ENCODE measurements around the gene NAA25.
"Not testable (repeated sequence)": the region's sequence is repeated elsewhere in the genome, so short reads cannot be mapped to it uniquely, and the experiment has no call there.

NAA25 gene

GRCh38 chr12:112007945-112008344, 100.6 kb downstream of the NAA25 start:
- no peak for DNase-seq

DNA sequence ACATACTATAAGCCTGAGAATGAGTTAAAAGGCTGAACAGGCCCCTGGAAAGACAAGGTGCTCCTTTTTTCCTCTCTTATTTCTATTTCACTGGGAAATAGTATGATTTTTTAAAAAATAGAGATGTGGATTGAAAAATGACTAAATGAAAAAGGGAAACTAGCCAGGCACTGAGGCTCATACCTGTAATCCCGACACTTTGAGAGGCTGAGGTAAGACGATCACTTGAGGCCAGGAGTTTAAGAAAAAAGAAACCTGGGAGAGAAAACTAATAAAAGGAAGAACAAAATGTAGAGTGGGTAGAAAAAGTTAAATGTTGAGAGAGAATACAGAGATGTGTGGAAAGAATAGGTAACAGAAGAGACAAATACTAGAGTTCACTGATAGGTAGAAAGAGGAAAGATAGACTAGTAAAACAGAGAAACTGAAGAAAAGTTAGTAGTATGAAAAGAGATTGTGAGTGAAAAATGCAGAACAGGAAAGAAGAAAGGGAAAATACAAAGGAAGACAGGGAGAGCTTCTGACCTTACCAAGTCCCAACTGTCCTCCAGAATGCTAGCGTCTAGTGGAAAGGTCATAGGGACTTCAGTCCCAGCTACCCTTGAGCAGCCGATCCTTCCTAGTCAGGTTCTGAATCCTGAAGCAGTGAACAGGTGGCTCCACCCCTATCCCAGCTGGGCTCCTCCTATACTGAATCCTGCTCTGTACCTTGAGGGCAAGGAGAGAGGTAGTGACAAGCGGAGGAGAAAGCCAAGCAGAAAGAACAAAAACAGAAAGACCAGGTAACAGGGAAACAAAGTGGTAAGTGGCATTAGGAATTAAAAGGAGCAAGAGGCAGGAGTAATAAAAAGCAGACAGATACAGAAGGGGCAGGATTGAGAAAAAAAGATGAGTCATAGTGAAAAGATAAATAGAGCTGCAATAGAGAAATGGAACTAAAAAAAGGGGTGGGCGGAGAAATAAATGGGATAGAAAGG, 102.9 kb downstream of the NAA25 start:
- no peak for DNase-seq

GRCh38 chr12:112004041-112004440, 104.5 kb downstream of the NAA25 start:
- DNase-seq = no peak

DNA sequence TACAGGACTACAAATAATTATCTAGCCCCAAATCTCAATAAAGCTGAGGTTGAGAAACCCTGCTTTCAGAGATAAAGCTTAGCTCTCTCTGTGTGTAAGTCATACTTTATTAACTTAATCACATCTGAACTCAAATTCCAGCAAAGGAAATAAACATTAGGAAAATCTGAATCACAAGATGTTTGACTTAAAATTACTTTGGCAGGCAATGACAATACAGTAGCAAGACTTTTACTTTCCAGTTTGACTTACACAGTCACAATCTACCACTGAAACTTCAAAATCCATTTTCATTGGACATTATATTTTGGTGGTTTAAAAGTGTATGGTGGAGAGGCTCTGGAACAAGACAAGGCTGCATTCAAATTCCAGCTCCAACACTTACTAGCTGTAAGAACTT, 107.0 kb downstream of the NAA25 start:
- no peak for DNase-seq

GRCh38 chr12:112000820-112001219, 107.8 kb downstream of the NAA25 start:
- DNase-seq = no peak

GRCh38 chr12:111999129-111999528, 109.5 kb downstream of the NAA25 start:
- DNase-seq = not testable (repeated sequence)

DNA sequence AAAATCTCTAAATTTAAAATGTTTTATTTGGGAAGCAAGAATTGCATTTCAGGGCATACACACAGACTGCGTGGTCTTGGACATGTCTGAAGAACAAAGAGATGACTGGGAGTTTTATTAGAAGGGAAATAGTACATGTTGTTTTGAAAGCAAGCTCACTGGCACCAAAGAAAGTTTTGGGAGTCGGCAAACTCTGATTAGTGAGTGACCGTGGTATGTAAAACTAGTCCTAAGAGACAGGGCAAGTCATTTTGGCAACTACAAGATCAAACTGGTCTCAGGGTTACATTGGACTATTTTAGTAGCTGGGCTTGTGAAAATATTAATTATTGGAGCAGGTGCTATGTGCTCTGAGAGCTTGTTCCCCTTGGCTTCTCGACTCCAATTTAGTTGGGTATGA, 110.6 kb downstream of the NAA25 start:
- DNase-seq = no peak

DNA sequence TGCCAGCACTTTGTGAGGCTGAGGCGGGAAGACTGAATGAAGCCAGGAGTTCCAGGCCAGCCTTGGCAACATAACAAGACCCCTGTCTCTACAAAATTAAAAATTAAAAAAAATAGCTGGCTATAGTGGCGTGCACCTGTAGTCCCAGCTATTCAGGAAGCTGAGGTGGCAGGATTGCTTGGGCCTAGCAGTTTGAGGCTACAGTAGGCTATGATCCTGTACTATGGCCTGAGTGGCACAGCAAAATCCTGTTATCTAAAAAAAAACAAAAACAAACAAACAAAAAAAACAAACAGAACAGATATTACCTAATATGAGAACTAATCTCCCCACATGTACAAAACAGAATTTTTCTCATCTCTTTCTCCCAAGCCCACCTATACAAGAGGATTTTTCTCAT, 111.3 kb downstream of the NAA25 start:
- DNase-seq = no peak

DNA sequence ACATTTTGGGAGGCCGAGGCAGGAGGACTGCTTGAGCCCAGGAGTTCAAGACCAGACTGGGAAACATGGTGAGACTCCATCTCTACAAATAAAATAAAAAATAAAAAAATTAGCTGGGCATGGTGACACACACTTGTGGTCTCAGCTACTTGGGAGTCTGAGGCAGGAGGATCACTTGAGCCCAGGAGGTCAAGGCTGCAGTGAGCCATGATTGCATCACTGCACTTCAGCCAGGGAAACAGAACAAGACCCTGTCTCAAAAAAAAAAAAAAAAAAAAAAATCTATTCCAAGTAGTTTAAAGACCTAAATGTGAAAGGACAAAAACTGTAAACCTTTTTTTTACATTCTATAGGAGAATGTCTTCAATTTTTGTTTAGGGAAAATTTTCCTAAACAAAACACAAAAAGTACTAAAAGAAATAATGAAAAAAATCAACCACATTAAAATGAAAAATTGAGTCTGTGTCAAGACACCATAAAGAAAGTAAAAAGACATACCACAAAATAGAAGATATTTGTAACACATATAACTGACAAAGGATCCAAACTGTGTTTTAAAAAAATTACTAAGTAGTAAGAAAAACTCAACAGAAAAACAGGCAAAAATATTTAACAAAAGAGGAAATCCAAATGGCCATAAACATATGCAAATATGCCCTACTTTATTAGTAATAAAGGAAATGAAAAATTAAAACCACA, 112.7 kb downstream of the NAA25 start:
- DNase-seq = no peak

DNA sequence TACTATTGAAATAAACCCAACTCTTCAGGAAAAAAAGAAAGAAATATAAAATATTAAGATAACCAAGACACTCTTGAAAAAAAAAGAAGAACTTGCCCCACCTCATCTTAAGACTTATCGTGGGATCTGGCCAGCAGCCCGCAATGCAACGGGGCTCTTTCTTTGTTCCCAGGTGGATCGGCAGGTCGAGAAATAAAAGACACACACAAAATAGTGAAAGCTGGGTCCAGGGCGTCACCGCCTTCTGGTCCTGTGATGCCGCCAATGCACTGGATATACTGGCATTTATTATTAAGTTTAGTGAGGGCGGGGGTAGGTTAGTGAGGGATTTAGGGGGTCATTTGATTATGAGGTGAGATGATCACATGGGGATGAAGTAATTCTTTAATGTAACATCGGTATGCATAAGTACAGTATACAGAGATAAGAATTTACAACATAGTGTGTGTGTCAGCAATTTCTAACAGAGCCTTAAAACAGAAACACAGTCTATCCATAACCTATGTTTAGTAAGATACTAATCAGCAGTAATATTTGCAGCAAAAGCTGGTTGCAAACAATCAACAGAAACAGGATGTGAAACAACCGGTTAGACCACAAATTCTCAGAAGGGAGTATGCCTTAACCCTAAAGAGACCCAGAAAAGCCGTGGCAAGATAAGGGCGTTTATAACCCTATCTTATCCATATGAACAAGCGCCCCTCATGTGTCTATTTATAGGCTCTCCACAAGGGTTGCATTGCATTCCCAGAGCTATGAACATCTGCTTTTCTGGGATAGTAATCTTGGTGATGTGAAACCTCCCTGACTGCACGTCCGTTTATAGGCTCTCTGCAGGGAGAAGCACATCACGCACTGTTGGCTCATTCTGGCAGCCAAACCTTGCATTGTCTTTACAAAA, 114.1 kb downstream of the NAA25 start:
- not testable (repeated sequence) for DNase-seq

GRCh38 chr12:111993292-111994150, 115.1 kb downstream of the NAA25 start:
- no peak for DNase-seq

DNA sequence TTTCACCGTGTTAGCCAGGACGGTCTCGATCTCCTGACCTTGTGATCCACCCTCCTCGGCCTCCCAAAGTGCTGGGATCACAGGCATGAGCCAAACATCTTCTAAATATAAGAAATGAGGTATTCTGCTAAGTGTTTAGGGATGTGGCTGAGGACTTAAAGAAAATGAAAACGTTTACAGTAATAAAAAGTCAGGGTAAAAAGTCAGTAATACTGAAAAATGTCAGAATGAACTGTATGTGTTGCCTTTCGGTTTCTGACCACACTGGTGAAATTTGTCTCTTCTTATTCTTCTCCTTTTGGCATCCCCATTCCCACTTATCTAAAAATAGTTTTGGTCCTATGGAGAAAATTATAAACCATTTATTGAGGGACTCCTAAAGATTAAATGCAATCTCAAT, 116.1 kb downstream of the NAA25 start:
- DNase-seq = no peak

- DNase-seq = no peak
Observed at GRCh38 chr12:111991946-111992345, 116.6 kb downstream of the NAA25 start.

- DNase-seq = no peak
Observed at GRCh38 chr12:111991535-111991934, 117.0 kb downstream of the NAA25 start.

DNA sequence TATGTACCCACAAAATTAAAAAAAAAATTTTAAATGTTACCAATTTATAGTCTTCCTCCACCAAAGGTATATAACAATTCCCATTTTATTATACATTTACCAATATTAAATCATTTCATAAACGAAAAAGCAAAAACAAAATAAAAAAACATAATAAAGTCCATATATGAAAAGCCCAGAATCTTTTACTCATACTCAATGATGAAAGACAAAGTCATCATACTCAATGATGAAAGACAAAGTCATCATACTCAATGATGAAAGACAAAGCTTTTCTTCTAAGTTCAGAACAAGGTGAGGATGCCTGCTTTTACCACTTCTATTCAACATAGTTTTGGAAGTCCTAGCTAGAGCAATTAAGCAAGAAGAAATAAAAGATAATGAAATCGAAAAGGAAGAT, 123.8 kb downstream of the NAA25 start:
- DNase-seq = no peak

DNA sequence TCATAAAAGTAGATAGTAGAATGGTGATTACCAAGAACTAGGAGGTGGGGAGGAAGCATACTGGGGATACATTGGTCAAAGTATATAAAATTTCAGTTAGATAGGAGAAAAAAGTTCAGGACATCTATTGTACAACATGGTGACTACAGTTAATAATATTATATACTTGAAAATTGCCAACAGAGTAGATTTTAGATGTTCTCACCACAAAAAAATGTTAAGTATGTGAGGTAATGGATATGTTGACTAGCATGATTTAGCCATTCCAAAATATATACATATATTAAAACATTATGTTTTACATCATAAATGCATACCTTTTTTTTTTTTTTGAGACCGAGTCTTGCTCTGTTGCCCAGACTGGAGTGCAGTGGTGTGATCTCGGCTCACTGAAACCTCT, 126.6 kb downstream of the NAA25 start:
- no peak for DNase-seq

DNA sequence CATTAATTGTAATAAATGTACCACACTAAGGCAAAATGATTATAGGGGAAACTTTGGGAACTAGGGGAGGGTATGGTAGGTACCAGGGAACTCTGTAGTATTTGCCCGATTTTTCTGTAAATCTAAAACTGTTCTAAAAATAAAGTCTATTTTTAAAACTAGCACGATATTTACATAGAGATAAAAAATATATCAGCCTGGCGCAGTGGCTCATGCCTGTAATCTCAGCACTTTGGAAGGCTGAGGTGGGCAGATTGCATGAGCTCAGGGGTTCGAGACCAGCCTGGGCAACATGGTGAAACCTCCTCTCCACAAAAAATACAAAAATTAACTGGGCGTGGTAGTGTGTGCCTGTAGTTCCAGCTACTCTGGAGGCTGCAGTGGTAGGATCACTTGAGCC, 128.0 kb downstream of the NAA25 start:
- DNase-seq = no peak

GRCh38 chr12:111978545-111978944, 130.0 kb downstream of the NAA25 start:
- DNase-seq = no peak

DNA sequence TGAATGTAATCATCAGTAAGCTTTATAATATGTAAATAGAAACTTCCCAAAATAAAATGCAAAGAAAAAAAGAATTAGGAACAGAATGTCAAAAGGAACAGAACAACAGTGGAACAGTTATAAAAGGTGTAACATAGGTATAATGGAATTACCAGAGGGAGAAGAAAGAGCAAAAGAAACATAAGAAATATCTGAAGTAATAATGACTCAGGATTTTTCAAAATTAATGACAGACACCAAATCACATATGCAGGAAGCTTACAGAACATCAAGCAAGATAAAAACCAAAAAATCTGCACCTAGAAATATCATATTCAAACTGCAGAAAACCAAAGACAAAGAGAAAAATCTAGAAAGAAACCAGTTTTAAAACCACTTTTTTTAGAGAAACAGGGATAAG, 131.7 kb downstream of the NAA25 start:
- no peak for DNase-seq

Measured in NCI-H1105 treated with DMSO at 0.1 percent for 48 hours (cell line).